ENCODE results near the gene POP7. TPM values are rescaled to one million over a fixed set of nuclear protein-coding genes. Genes with fewer than 3 reads are reported as not detected.

Gene POP7
- total RNA-seq, 2 donors from 2014 or later: 17.1 to 20.8 TPM

DNA sequence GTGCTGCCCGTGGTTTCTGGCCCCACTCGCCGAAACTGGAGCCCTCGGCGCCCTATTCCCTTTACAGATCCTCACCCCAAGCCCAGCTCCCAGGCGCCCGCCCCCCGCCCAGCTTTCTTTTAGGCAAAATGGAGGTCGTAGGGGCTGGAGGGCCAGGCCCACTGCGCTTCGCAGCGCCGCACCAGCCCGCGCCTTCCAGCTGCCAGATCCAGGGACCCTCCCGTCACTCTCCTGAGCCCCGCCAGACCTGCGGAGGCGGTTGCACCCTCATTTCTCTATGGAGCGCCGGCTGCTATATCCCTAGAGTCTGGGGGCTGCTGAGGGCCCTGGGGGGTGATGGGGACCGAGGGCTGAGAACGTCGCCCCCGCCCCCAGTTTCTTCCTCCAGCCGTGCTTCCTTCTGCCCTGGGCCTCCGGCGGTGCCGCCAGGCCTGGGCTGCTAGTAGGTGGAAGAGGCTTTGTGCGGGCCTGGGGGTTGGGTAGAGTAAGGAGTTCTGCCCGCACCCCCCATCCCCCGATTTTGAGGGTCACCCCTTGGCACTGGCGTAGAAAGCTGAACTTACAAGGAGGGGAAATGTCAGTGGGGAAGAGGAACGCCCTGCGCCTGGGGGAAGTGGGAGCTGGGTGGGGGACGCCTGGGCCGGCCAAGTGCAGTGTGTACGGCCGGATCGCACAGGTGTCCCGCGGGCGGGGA is 31.4 kb upstream of the POP7 start:
- H3K36me3 ChIP-seq (replicated peaks in 1 of 2; ENCODE audit: insufficient read depth in 1 of 2, low read depth in 2 of 2): peaks cover 11 to 20% of the 10 kb centered on the region in 2 donors
- intact Hi-C loops (cut with DNase I): no loop called here
- TF ChIP-seq CTCF (IDR thresholded peaks at IDR 0.05) (no peak), POLR2A (IDR thresholded peaks at IDR 0.05) (peak in 2 of 3 donors; percentile 26 to 31)
- H3K4me1 ChIP-seq: peaks cover 14% of the 10 kb centered on the region
- ATAC-seq: peak; percentile 2
- H3K27ac ChIP-seq: peak overlapping the region; percentile 94 to 98 (median 96)
- DNase-seq: peak in 2 of 4 donors; percentile 46 to 47
- no peaks in the 10 kb centered on the region for H3K27me3 ChIP-seq
- H3K9me3 ChIP-seq: no peaks in the 10 kb centered on the region
- H3K4me3 ChIP-seq: peak overlapping the region; percentile 88 to 96
- WGBS, 2 donors: 0 to 1% methylated on average over 29 to 35 of the region's 43 CpGs

DNA sequence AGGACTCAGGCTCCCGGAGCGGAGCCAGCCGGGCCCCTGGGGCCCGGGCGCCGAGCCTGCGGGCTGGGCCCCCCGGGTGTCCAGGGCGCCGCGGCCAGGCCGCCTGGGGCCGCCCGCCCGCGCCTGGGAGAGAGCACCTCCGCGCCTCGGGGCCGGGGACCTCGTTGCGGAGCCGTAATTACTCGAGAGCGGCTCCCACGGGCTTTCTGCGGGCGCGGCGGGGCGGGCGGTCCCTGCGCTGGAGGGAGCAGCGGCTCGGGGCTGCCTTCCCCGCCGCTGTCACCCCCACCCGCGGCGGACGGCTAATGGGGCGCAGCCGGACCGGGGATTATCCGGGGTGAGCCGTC is 30.8 kb upstream of the POP7 start:
- 1% methylated on average over 38 of the region's 46 CpGs; no CpG with 5 or more reads in 1 of the 2 donors for WGBS, 2 donors
- H3K27ac ChIP-seq: peak overlapping the region; percentile 94 to 98 (median 96)
- H3K27me3 ChIP-seq: no peaks in the 10 kb centered on the region
- ATAC-seq: peak; percentile 0
- H3K4me3 ChIP-seq: peak overlapping the region in 1 of 2 donors; percentile 96
- peaks cover 14% of the 10 kb centered on the region for H3K4me1 ChIP-seq
- peaks cover 11 to 20% of the 10 kb centered on the region in 2 donors for H3K36me3 ChIP-seq (replicated peaks in 1 of 2; ENCODE audit: insufficient read depth in 1 of 2, low read depth in 2 of 2)
- intact Hi-C loops (cut with DNase I): no loop called here
- TF ChIP-seq CTCF (IDR thresholded peaks at IDR 0.05) (no peak), POLR2A (IDR thresholded peaks at IDR 0.05) (no peak)
- H3K9me3 ChIP-seq: no peaks in the 10 kb centered on the region
- DNase-seq: peak in 1 of 4 donors; percentile 19

GRCh38 chr7:100675581-100676350 is 30.2 kb upstream of the POP7 start:
- peaks cover 11 to 20% of the 10 kb centered on the region in 2 donors for H3K36me3 ChIP-seq (replicated peaks in 1 of 2; ENCODE audit: insufficient read depth in 1 of 2, low read depth in 2 of 2)
- ATAC-seq: peak; percentile 3
- no peaks in the 10 kb centered on the region for H3K9me3 ChIP-seq
- 0 to 6% methylated on average over 4 to 49 of the region's 59 CpGs for WGBS, 2 donors
- DNase-seq: peak; percentile 65 to 84 (median 72)
- H3K27ac ChIP-seq: peak overlapping the region; percentile 94 to 98 (median 96)
- H3K4me1 ChIP-seq: peaks cover 14% of the 10 kb centered on the region
- intact Hi-C loops (cut with DNase I): no loop called here
- H3K4me3 ChIP-seq: peak overlapping the region in 1 of 2 donors; percentile 96
- no peaks in the 10 kb centered on the region for H3K27me3 ChIP-seq
- no peak for TF ChIP-seq CTCF (IDR thresholded peaks at IDR 0.05)
- TF ChIP-seq POLR2A (IDR thresholded peaks at IDR 0.05): peak in 2 of 3 donors; percentile 18 to 22

- WGBS, 2 donors: 69 to 80% methylated on average over 7 to 23 of the region's 23 CpGs
- DNase-seq (peak in 1 of 4 donors; percentile 22), ATAC-seq (no peak)
- peaks cover 14% of the 10 kb centered on the region for H3K4me1 ChIP-seq
- TF ChIP-seq POLR2A (IDR thresholded peaks at IDR 0.05): no peak
- TF ChIP-seq CTCF (IDR thresholded peaks at IDR 0.05): no peak
- no peaks in the 10 kb centered on the region for H3K9me3 ChIP-seq
- peaks cover 11 to 23% of the 10 kb centered on the region in 2 donors for H3K36me3 ChIP-seq (replicated peaks in 1 of 2; ENCODE audit: insufficient read depth in 1 of 2, low read depth in 2 of 2)
- H3K4me3 ChIP-seq: no peak overlapping the region
- H3K27me3 ChIP-seq: no peaks in the 10 kb centered on the region
- H3K27ac ChIP-seq: peak overlapping the region; percentile 94 to 98 (median 96)
- intact Hi-C loops (cut with DNase I): no loop called here
Observed at GRCh38 chr7:100676501-100677306, 29.2 kb upstream of the POP7 start.
